GM19328 (cell line): ENCODE data around the gene PLGRKT.
"Not testable (repeated sequence)": the region's sequence is repeated elsewhere in the genome, so short reads cannot be mapped to it uniquely, and the experiment has no call there.

ENCODE experiments used
- ATAC-seq: cut with Tn5 transposase; IDR thresholded peaks from one replicate; pipeline ENCODE4 v1.9.1; 2021; ENCODE audit warnings: mild to moderate bottlenecking, moderate library complexity; ENCODE audit not compliant: unreplicated experiment

The PLGRKT gene

GRCh38 chr9:5437254-5438216 lies at the start of gene PLGRKT:
TSS of gene PLGRKT (minus strand) at chr9:5437925. CDS start at chr9:5431977, 5,948 bp downstream.
- peak; percentile 84 for ATAC-seq

GRCh38 chr9:5486988-5487387 lies 49.3 kb upstream of the PLGRKT start:
- ATAC-seq, result no peak

- ATAC-seq, result no peak
Observed at GRCh38 chr9:5485378-5486085, 47.8 kb upstream of the PLGRKT start.

- ATAC-seq, result no peak
Observed at GRCh38 chr9:5483306-5483705, 45.6 kb upstream of the PLGRKT start.

GRCh38 chr9:5482194-5482593 lies 44.5 kb upstream of the PLGRKT start:
- no peak for ATAC-seq

GRCh38 chr9:5481322-5482040 lies 43.8 kb upstream of the PLGRKT start:
- ATAC-seq, result no peak

GRCh38 chr9:5480919-5481318 lies 43.2 kb upstream of the PLGRKT start:
- no peak for ATAC-seq

GRCh38 chr9:5479994-5480694 lies 42.4 kb upstream of the PLGRKT start:
- ATAC-seq, result no peak

- ATAC-seq, result no peak
Observed at GRCh38 chr9:5478206-5478605, 40.5 kb upstream of the PLGRKT start.

- not testable (repeated sequence) for ATAC-seq
Observed at GRCh38 chr9:5475611-5476010, 37.9 kb upstream of the PLGRKT start.

GRCh38 chr9:5470816-5471215 lies 33.1 kb upstream of the PLGRKT start:
- no peak for ATAC-seq

GRCh38 chr9:5470122-5470521 lies 32.4 kb upstream of the PLGRKT start:
- ATAC-seq, result no peak

- ATAC-seq, result no peak
Observed at GRCh38 chr9:5468850-5469249, 31.1 kb upstream of the PLGRKT start.

GRCh38 chr9:5466766-5467165 lies 29.0 kb upstream of the PLGRKT start:
- no peak for ATAC-seq

GRCh38 chr9:5466005-5466404 lies 28.3 kb upstream of the PLGRKT start:
- ATAC-seq, result no peak

GRCh38 chr9:5464831-5465330 lies 27.2 kb upstream of the PLGRKT start:
- not testable (repeated sequence) for ATAC-seq

GRCh38 chr9:5460157-5460556 lies 22.4 kb upstream of the PLGRKT start:
- ATAC-seq, result no peak

- ATAC-seq, result peak; percentile 56
Observed at GRCh38 chr9:5459289-5459829, 21.6 kb upstream of the PLGRKT start.

GRCh38 chr9:5455181-5455580 lies 17.5 kb upstream of the PLGRKT start:
- ATAC-seq, result no peak

GRCh38 chr9:5453673-5454072 lies 15.9 kb upstream of the PLGRKT start:
- ATAC-seq, result no peak
